Uterus (tissue), 4 donors: ENCODE measurements around the gene CCDC148. TPM values are rescaled to one million over a fixed set of nuclear protein-coding genes. Genes with fewer than 3 reads are reported as not detected.
"Not testable (repeated sequence)": the region's sequence is repeated elsewhere in the genome, so short reads cannot be mapped to it uniquely, and the experiment has no call there.

Experiments used
- DNase-seq, 2 donors: peaks; one replicate each; pipeline ENCODE4 v3.0.0-alpha.2; 2019 to 2020
- H3K27ac ChIP-seq, 2 donors: fragments of 200-600 bp; sonication (generic); 1 replicate in 1 of 2; 2 replicates in 1 of 2; pipeline ENCODE4 v1.5.1; 2016 to 2018
- H3K27me3 ChIP-seq, 2 donors: fragments of 200-600 bp; sonication (generic); one replicate each; pipeline ENCODE4 v1.5.1; 2018 to 2019; ENCODE audit warnings: control low read depth in 1 of 2
- H3K36me3 ChIP-seq, 2 donors: fragments of 200-600 bp; sonication (generic); one replicate each; pipeline ENCODE4 v1.5.1; 2019; ENCODE audit warnings: control low read depth in 1 of 2
- H3K4me1 ChIP-seq, 2 donors: fragments of 200-600 bp; sonication (generic); one replicate each; pipeline ENCODE4 v1.5.1; 2018 to 2019; ENCODE audit warnings: control low read depth in 1 of 2
- H3K4me3 ChIP-seq, 2 donors: fragments of 200-600 bp; sonication (generic); 1 replicate in 1 of 2; 2 replicates in 1 of 2; pipeline ENCODE4 v1.5.1; 2018 to 2019; ENCODE audit warnings: mild to moderate bottlenecking in 1 of 2
- H3K9me3 ChIP-seq, 2 donors: fragments of 200-600 bp; sonication (generic); one replicate each; pipeline ENCODE4 v1.5.1; 2019; ENCODE audit warnings: control low read depth in 1 of 2
- CTCF ChIP-seq, 4 experiments: fragments of 200-600 bp in 2 of 4; fragments of 450-650 bp in 2 of 4; sonication (generic) in 2 of 4; IDR thresholded peaks; one replicate each; pipeline ENCODE4 v1.5.1; 2016 to 2019; ENCODE audit warnings: antibody characterized with exemption in 4 of 4, mild to moderate bottlenecking in 2 of 4, moderate library complexity in 1 of 4
- POLR2A ChIP-seq, 2 donors: fragments of 450-650 bp; IDR thresholded peaks; one replicate each; pipeline ENCODE4 v1.6.1; 2016; ENCODE audit warnings: antibody characterized with exemption in 2 of 2, mild to moderate bottlenecking in 1 of 2, moderate library complexity in 1 of 2
- intact Hi-C: fragments of 100-400 bp; cut with DNase I; formaldehyde crosslinking; loops from one replicate; pipeline ENCODE4 v1.15.1; 2023; ENCODE audit warnings: low total_unique reads
- total RNA-seq, 4 donors: library from RNA; depleted of rRNA in 3 of 4; stranded (reverse); fragments of >200 nt in 3 of 4; gene quantifications; one replicate each; pipeline versions ENCODE4 v1.1.0 to v1.2.4, GENCODE V29; 2014 to 2023
- donor health status: DM: yes; HTN: yes; CAD: no.

Gene CCDC148
- total RNA-seq, 4 donors from 2014 or later = 0.77 to 9.7 (median 3.0) TPM; not detected in 1

GRCh38 chr2:158458617-158458920 lies 2.0 kb upstream of the CCDC148 start:
- Histone ChIP-seq H3K4me1 (no peaks in the 10 kb centered on the region), H3K36me3 (no peaks in the 10 kb centered on the region), H3K27ac (peak overlapping the region; percentile 90), H3K27me3 (no peaks in the 10 kb centered on the region), H3K9me3 (no peaks in the 10 kb centered on the region), H3K4me3 (peak overlapping the region; percentile 57 to 89)
- DNase-seq = no peak
- TF ChIP-seq CTCF (IDR thresholded peaks at IDR 0.05) (no peak), POLR2A (IDR thresholded peaks at IDR 0.05) (no peak)
- intact Hi-C loops = no loop called here

GRCh38 chr2:158457826-158458616 lies 1.5 kb upstream of the CCDC148 start:
- peak in 3 of 4 experiments; percentile 24 to 50 (median 49) for TF ChIP-seq CTCF (IDR thresholded peaks at IDR 0.05)
- peak in 1 of 2 donors; percentile 57 for TF ChIP-seq POLR2A (IDR thresholded peaks at IDR 0.05)

GRCh38 chr2:158457092-158457825 lies 706 bp upstream of the CCDC148 start:
- peak; percentile 44 to 55 for DNase-seq
- no peaks in the 10 kb centered on the region for H3K4me1 ChIP-seq
- H3K27ac ChIP-seq = peak overlapping the region; percentile 90
- H3K27me3 ChIP-seq = no peaks in the 10 kb centered on the region
- intact Hi-C loops = no loop called here
- peak overlapping the region; percentile 57 to 89 for H3K4me3 ChIP-seq
- TF ChIP-seq CTCF (IDR thresholded peaks at IDR 0.05) (peak in 1 of 4 experiments; percentile 4), POLR2A (IDR thresholded peaks at IDR 0.05) (no peak)
- H3K9me3 ChIP-seq = no peaks in the 10 kb centered on the region
- no peaks in the 10 kb centered on the region for H3K36me3 ChIP-seq

More at GRCh38 chr2:158457826-158458616, 1.5 kb upstream of the CCDC148 start:
- H3K27me3 ChIP-seq = no peaks in the 10 kb centered on the region
- DNase-seq = peak; percentile 43 to 52
- H3K36me3 ChIP-seq = no peaks in the 10 kb centered on the region
- H3K9me3 ChIP-seq = no peaks in the 10 kb centered on the region
- intact Hi-C loops = no loop called here
- peak overlapping the region; percentile 90 for H3K27ac ChIP-seq
- peak overlapping the region; percentile 57 to 89 for H3K4me3 ChIP-seq
- no peaks in the 10 kb centered on the region for H3K4me1 ChIP-seq

- intact Hi-C loops = no loop called here
- no peak overlapping the region for H3K27ac ChIP-seq
- no peak for DNase-seq
- H3K4me1 ChIP-seq = no peaks in the 10 kb centered on the region
- TF ChIP-seq POLR2A (IDR thresholded peaks at IDR 0.05) = no peak
- no peak for TF ChIP-seq CTCF (IDR thresholded peaks at IDR 0.05)
- H3K9me3 ChIP-seq = no peaks in the 10 kb centered on the region
- H3K4me3 ChIP-seq = no peak overlapping the region
- H3K27me3 ChIP-seq = no peaks in the 10 kb centered on the region
- H3K36me3 ChIP-seq = no peaks in the 10 kb centered on the region
Measured at GRCh38 chr2:158443606-158444005, 12.9 kb downstream of the CCDC148 start.

GRCh38 chr2:158439062-158439461 lies 17.5 kb downstream of the CCDC148 start:
- H3K27me3 ChIP-seq, H3K36me3 ChIP-seq, H3K9me3 ChIP-seq, DNase-seq, H3K4me1 ChIP-seq, H3K4me3 ChIP-seq, H3K27ac ChIP-seq, intact Hi-C loops: not testable (repeated sequence)

GRCh38 chr2:158433716-158434115 lies 22.8 kb downstream of the CCDC148 start:
- H3K4me3 ChIP-seq = not testable (repeated sequence)

More at GRCh38 chr2:158433716-158434115, 22.8 kb downstream of the CCDC148 start:
- H3K27me3 ChIP-seq, intact Hi-C loops, H3K27ac ChIP-seq, H3K4me1 ChIP-seq, H3K36me3 ChIP-seq, DNase-seq, H3K9me3 ChIP-seq: not testable (repeated sequence)
